Measurements from ENCODE around the gene SMIM14.

The SMIM14 gene

GRCh38 chr4:39563346-39563847 is 75.3 kb downstream of the SMIM14 start:
- no peak for TF ChIP-seq TCF12 (IDR thresholded peaks at IDR 0.05; ENCODE audit: low read depth)
- TF ChIP-seq EP300 (IDR thresholded peaks at IDR 0.05; ENCODE audit: borderline replicate concordance): no peak
- TF ChIP-seq CEBPB (IDR thresholded peaks at IDR 0.05): no peak

GRCh38 chr4:39562792-39563191 is 75.9 kb downstream of the SMIM14 start:
- TF ChIP-seq TEAD4 (IDR thresholded peaks at IDR 0.05) (no peak), MAX (IDR thresholded peaks at IDR 0.05) (no peak), EP300 (IDR thresholded peaks at IDR 0.05; ENCODE audit: borderline replicate concordance) (no peak), REST (IDR thresholded peaks at IDR 0.05; ENCODE audit: low read depth) (no peak), TCF12 (IDR thresholded peaks at IDR 0.05; ENCODE audit: low read depth) (no peak), CREB1 (IDR thresholded peaks at IDR 0.05; ENCODE audit: low read depth) (no peak)

GRCh38 chr4:39559626-39560025 is 79.0 kb downstream of the SMIM14 start:
- TF ChIP-seq FOXM1 (IDR thresholded peaks at IDR 0.05; ENCODE audit: borderline replicate concordance, low read depth): no peak
- no peak for TF ChIP-seq ZBTB7A (IDR thresholded peaks at IDR 0.05; ENCODE audit: low read depth)

GRCh38 chr4:39555472-39555871 is 83.2 kb downstream of the SMIM14 start:
- TF ChIP-seq USF1 (IDR thresholded peaks at IDR 0.05): no peak
- no peak for TF ChIP-seq EP300 (IDR thresholded peaks at IDR 0.05; ENCODE audit: borderline replicate concordance)
- TF ChIP-seq TEAD4 (IDR thresholded peaks at IDR 0.05): no peak
- TF ChIP-seq MAX (IDR thresholded peaks at IDR 0.05): no peak
- TF ChIP-seq ZBTB7A (IDR thresholded peaks at IDR 0.05; ENCODE audit: low read depth): no peak
- no peak for TF ChIP-seq FOXM1 (IDR thresholded peaks at IDR 0.05; ENCODE audit: borderline replicate concordance, low read depth)

GRCh38 chr4:39548425-39549067 is 90.1 kb downstream of the SMIM14 start:
- TF ChIP-seq USF1 (IDR thresholded peaks at IDR 0.05) (no peak), TCF12 (IDR thresholded peaks at IDR 0.05; ENCODE audit: low read depth) (no peak), MAX (IDR thresholded peaks at IDR 0.05) (no peak), TAF1 (IDR thresholded peaks at IDR 0.05; ENCODE audit: low read depth) (no peak), EP300 (IDR thresholded peaks at IDR 0.05; ENCODE audit: borderline replicate concordance) (no peak)

- TF ChIP-seq RAD21 (IDR thresholded peaks at IDR 0.05; ENCODE audit: low read depth) (no peak), TAF1 (IDR thresholded peaks at IDR 0.05; ENCODE audit: low read depth) (no peak), TEAD4 (IDR thresholded peaks at IDR 0.05) (no peak), EP300 (IDR thresholded peaks at IDR 0.05; ENCODE audit: borderline replicate concordance) (no peak), MAX (IDR thresholded peaks at IDR 0.05) (no peak), FOXM1 (IDR thresholded peaks at IDR 0.05; ENCODE audit: borderline replicate concordance, low read depth) (no peak), USF1 (IDR thresholded peaks at IDR 0.05) (no peak), TCF12 (IDR thresholded peaks at IDR 0.05; ENCODE audit: low read depth) (no peak)
Measured at GRCh38 chr4:39544580-39545315, 93.9 kb downstream of the SMIM14 start.

- TF ChIP-seq ZBTB7A (IDR thresholded peaks at IDR 0.05; ENCODE audit: low read depth) (no peak), TAF1 (IDR thresholded peaks at IDR 0.05; ENCODE audit: low read depth) (no peak)
Measured at GRCh38 chr4:39543034-39543433, 95.6 kb downstream of the SMIM14 start.

- TF ChIP-seq USF1 (IDR thresholded peaks at IDR 0.05) (no peak), TAF1 (IDR thresholded peaks at IDR 0.05; ENCODE audit: low read depth) (no peak), CEBPB (IDR thresholded peaks at IDR 0.05) (no peak), EGR1 (IDR thresholded peaks at IDR 0.05) (no peak), REST (IDR thresholded peaks at IDR 0.05; ENCODE audit: low read depth) (no peak), CREB1 (IDR thresholded peaks at IDR 0.05; ENCODE audit: low read depth) (no peak), FOXM1 (IDR thresholded peaks at IDR 0.05; ENCODE audit: borderline replicate concordance, low read depth) (no peak), MAX (IDR thresholded peaks at IDR 0.05) (no peak), YY1 (IDR thresholded peaks at IDR 0.05; ENCODE audit: low read depth) (no peak), TEAD4 (IDR thresholded peaks at IDR 0.05) (no peak)
Measured at GRCh38 chr4:39542611-39543012, 96.1 kb downstream of the SMIM14 start.
